Measurements from ENCODE around the gene TMEM131. TPM values are rescaled to one million over a fixed set of nuclear protein-coding genes. Genes with fewer than 3 reads are reported as not detected.

Gene TMEM131
- polyA plus RNA-seq, 3 donors, result 43.6 to 50.6 (median 48.2) TPM

GRCh38 chr2:97993926-97994325 lies 1.8 kb downstream of the TMEM131 start:
- no peak for DNase-seq

- DNase-seq, result no peak
Observed at GRCh38 chr2:97992836-97993825, 2.6 kb downstream of the TMEM131 start.

DNA sequence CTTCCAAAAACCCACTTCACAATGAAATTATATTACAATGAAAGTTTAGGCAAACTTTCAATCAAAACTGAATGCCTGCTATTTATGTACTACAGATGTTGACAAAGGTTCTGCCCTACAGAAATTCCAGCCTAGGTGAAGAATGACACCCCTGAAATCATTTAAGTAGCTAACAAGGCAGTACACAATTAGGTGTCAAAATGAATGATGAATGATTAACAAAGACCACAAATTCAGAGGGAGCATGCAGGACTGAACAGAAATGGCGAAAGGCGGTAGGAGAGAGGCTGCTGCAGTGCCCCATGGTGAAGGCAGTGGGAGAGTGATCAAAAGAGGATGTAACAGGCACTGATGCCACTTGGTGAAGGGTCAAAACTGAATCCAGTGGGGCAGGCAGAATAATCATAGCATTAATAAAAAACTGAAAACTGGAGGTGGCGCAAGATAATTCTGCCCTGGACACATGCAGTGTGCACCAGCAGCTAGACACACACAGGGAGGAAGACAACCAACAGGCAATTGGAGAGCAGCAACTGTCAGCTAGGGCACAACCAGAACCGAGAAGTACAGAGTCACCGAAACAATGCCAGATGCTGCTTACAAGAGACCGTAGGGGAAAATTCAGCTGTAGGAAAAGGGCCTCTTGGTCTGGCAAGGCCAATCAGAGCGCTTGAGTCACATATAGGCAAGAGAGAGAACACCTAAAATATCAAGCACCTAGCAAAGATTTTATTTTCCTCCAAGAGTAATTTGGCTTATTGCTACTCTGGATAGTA lies 4.5 kb downstream of the TMEM131 start:
- no peak for DNase-seq

- no peak for DNase-seq
Observed at GRCh38 chr2:97988722-97989121, 7.0 kb downstream of the TMEM131 start.

- no peak for DNase-seq
Observed at GRCh38 chr2:97985998-97986397, 9.8 kb downstream of the TMEM131 start.

- no peak for DNase-seq
Observed at GRCh38 chr2:97983698-97984097, 12.1 kb downstream of the TMEM131 start.

GRCh38 chr2:97983134-97983533 lies 12.6 kb downstream of the TMEM131 start:
- no peak for DNase-seq

- no peak for DNase-seq
Observed at GRCh38 chr2:97982621-97983020, 13.1 kb downstream of the TMEM131 start.

- no peak for DNase-seq
Observed at GRCh38 chr2:97981961-97982360, 13.8 kb downstream of the TMEM131 start.

DNA sequence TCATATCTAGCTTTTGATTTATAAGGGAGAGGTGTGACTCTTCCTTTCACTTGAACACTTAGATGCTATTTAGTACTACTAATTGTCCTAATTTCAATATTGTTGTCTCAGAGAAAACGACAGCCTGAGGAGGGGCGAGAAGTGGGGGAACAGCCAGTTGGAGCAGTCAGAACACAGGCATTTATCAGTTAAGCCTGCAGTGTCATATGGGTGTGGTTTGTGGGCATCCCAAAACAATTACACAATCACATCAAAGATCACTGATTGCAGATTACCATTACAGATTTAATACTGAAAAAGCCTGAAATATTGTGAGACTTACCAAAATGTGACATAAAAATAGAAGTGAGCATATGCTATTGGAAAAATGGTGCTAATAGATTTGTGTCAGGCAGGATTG lies 15.8 kb downstream of the TMEM131 start:
- no peak for DNase-seq

GRCh38 chr2:97974471-97974870 lies 21.3 kb downstream of the TMEM131 start:
- DNase-seq, result no peak

GRCh38 chr2:97970293-97971060 lies 25.3 kb downstream of the TMEM131 start:
- no peak for DNase-seq

DNA sequence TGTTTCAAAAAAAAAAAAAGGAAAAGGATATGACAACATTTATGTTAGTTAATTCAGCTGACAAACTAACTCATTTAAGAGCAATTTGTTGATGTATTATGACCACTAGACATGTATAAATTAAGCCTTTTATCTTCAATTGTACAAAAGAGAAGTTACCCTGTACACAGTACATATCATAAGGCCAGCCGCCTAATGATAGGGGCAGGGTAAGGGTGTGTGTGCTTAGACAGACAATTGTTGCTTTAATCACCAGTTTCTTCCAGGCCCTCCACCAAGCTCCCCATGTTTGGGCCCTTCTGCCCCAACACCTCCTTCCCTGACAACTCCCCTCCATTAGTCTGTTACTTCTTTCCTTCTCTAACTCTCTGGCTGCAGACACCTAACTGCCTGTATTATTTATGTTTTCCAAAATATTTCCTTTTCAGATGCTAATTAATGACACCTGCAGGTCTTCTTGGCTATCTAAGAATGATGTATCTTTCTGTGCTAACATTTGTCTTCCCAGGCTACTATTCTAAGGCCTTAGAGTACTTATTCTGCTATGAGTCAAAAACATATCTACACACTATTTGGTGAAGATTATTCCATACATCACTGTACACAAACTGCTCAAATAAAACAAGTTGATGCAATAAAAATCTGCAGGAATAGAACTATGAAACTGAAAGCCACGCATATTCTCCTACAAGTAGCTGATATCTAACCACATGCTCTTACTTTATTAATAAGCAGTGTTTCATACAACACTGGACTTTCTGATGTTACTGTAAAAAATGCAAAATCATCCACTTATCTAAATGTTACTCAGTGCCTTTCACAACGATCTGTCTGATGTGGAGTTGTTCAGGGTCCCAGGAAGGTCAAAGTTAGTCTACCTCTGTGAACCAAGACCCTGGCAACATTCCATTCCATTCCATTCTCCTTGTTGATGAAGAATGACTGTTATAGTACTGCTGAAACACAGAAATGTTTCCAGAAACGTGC lies 26.4 kb downstream of the TMEM131 start:
- no peak for DNase-seq

GRCh38 chr2:97967931-97968627 lies 27.7 kb downstream of the TMEM131 start:
- DNase-seq, result no peak

DNA sequence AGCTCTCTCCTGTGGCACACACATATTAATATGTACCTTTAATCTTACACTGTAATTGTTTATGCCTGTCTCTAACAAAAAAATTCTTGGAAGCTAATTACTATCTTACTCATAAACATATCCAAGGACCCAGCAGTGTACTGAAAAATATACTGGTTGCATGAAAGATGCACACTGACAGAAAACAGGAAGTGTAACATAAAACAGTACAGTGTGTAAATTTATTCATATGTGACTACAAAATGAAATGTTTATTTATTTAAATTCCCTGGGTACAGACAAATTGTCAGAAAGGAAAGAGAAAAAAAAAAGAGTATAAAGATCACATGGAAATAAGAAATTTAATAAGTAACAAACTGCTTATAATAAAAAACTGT lies 28.5 kb downstream of the TMEM131 start:
- no peak for DNase-seq

GRCh38 chr2:97966545-97967215 lies 29.1 kb downstream of the TMEM131 start:
- DNase-seq, result no peak

- DNase-seq, result no peak
Observed at GRCh38 chr2:97965116-97965515, 30.6 kb downstream of the TMEM131 start.

GRCh38 chr2:97963880-97964279 lies 31.9 kb downstream of the TMEM131 start:
- DNase-seq, result no peak

GRCh38 chr2:97963079-97963406 lies 32.7 kb downstream of the TMEM131 start:
- no peak for DNase-seq

- no peak for DNase-seq
Observed at GRCh38 chr2:97961534-97961933, 34.2 kb downstream of the TMEM131 start.

All from renal pelvis (tissue), 4 donors.